Gastrocnemius medialis (tissue), 4 donors: ENCODE measurements around the gene SASH1. TPM values are rescaled to one million over a fixed set of nuclear protein-coding genes. Genes with fewer than 3 reads are reported as not detected.

Experiments
- ATAC-seq, 2 donors: fragments of 150-250 bp; one replicate each; pipeline ENCODE4 v1.9.1; 2016
- DNase-seq, 2 donors: peaks; one replicate each; pipeline ENCODE4 v3.0.0-alpha.2; 2019
- H3K27ac ChIP-seq, 4 donors: fragments of 200-600 bp; sonication (generic); 1 replicate in 1 of 4; 2 replicates in 3 of 4; pipeline ENCODE4 v1.5.1; 2016 to 2018; ENCODE audit warnings: mild to moderate bottlenecking in 2 of 4, moderate library complexity in 1 of 4
- H3K27me3 ChIP-seq, 3 donors: fragments of 200-600 bp; sonication (generic) in 2 of 3; 1 replicate in 1 of 3; 2 replicates in 2 of 3; pipeline versions ENCODE4 v1.5.1 to v1.6.0; 2016 to 2019; ENCODE audit warnings: mild to moderate bottlenecking in 1 of 3, moderate library complexity in 1 of 3
- H3K36me3 ChIP-seq, 2 donors: fragments of 200-600 bp; sonication (generic) in 1 of 2; one replicate each; pipeline ENCODE4 v1.5.1; 2017 to 2018
- H3K4me1 ChIP-seq, 2 donors: fragments of 200-600 bp; sonication (generic) in 1 of 2; one replicate each; pipeline ENCODE4 v1.5.1; 2016 to 2017; ENCODE audit warnings: mild to moderate bottlenecking in 2 of 2
- H3K4me3 ChIP-seq, 4 donors: fragments of 200-600 bp; sonication (generic) in 3 of 4; 1 replicate in 1 of 4; 2 replicates in 3 of 4; pipeline ENCODE4 v1.5.1; 2016 to 2019; ENCODE audit warnings: mild to moderate bottlenecking in 2 of 4
- H3K9me3 ChIP-seq, 3 donors: fragments of 200-600 bp; sonication (generic) in 2 of 3; 1 replicate in 1 of 3; 2 replicates in 2 of 3; pipeline ENCODE4 v1.5.1; 2016 to 2019
- POLR2A ChIP-seq, 2 donors: fragments of 450-650 bp; IDR thresholded peaks; one replicate each; pipeline ENCODE4 v1.6.1; 2017; ENCODE audit warnings: antibody characterized with exemption in 2 of 2, mild to moderate bottlenecking in 2 of 2, moderate library complexity in 2 of 2
- in situ Hi-C, 4 donors: fragments of 200-750 bp; cut with MboI; loops; one replicate each; pipeline versions ENCODE4 v1.15.0 to v1.8.0; 2017; ENCODE audit warnings: low sequenced_read_pairs in 4 of 4
- intact Hi-C: fragments of 100-400 bp; cut with DNase I; formaldehyde crosslinking; loops from one replicate; pipeline ENCODE4 v1.15.1; 2023; ENCODE audit warnings: low total_unique reads
- total RNA-seq, 4 donors: library from RNA; depleted of rRNA; stranded (reverse); fragments of >200 nt; gene quantifications; one replicate each; pipeline versions ENCODE4 v1.1.0 to v1.2.3, GENCODE V29; 2016
- TF ChIP-seq, protein P1 (sequence below), 5 experiments: fragments of 450-650 bp in 3 of 5; fragments of 200-600 bp in 2 of 5; sonication (generic) in 2 of 5; IDR thresholded peaks in 4 of 5; conservative IDR thresholded peaks in 1 of 5; 1 replicate in 4 of 5; 2 replicates in 1 of 5; pipeline ENCODE4 v1.5.1; 2016 to 2019; ENCODE audit warnings: antibody characterized with exemption in 5 of 5, mild to moderate bottlenecking in 3 of 5, moderate library complexity in 3 of 5

The SASH1 gene
- total RNA-seq, 4 donors from 2014 or later, result 28.2 to 42.4 (median 35.4) TPM

DNA sequence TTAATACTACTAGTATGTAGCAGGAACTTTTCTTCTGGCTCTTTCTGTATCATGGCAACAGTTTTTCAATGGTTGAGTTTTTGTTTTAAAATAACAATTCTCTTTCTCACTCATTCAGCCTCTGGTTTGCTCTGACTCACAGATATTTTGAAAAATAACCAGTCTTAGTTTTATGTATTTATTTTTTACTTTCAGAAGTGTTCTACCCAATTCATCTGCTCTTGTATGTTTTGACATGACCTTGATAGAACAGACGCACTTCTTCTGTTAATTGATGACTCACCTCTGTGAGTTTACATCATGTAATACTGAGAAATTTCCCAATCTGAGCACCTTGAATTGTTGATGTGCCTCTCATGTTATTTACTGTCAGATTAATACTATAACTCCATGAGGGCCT, 178.9 kb downstream of the SASH1 start:
- H3K27me3 ChIP-seq, result no peaks in the 10 kb centered on the region
- H3K36me3 ChIP-seq, result peaks cover 0 to 14% of the 10 kb centered on the region in 2 donors
- intact Hi-C loops, result loop anchor here (10.0 kb wide), 1 partner anchor 47 kb away; no protein-coding TSS in a partner anchor
- peak overlapping the region; percentile 66 to 84 (median 76) for H3K27ac ChIP-seq
- no peaks in the 10 kb centered on the region for H3K9me3 ChIP-seq
- ATAC-seq (peak; percentile 40 to 45), DNase-seq (no peak)
- in situ Hi-C loops, result no loop called here
- peaks cover 23 to 45% of the 10 kb centered on the region in 2 donors for H3K4me1 ChIP-seq
- no peak for TF ChIP-seq POLR2A (IDR thresholded peaks at IDR 0.05)
- TF ChIP-seq, protein P1, sequence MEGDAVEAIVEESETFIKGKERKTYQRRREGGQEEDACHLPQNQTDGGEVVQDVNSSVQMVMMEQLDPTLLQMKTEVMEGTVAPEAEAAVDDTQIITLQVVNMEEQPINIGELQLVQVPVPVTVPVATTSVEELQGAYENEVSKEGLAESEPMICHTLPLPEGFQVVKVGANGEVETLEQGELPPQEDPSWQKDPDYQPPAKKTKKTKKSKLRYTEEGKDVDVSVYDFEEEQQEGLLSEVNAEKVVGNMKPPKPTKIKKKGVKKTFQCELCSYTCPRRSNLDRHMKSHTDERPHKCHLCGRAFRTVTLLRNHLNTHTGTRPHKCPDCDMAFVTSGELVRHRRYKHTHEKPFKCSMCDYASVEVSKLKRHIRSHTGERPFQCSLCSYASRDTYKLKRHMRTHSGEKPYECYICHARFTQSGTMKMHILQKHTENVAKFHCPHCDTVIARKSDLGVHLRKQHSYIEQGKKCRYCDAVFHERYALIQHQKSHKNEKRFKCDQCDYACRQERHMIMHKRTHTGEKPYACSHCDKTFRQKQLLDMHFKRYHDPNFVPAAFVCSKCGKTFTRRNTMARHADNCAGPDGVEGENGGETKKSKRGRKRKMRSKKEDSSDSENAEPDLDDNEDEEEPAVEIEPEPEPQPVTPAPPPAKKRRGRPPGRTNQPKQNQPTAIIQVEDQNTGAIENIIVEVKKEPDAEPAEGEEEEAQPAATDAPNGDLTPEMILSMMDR (IDR thresholded peaks at IDR 0.05 in 4 of 5, conservative IDR thresholded peaks at IDR 0.05 in 1 of 5), result no peak
- no peak overlapping the region for H3K4me3 ChIP-seq

DNA sequence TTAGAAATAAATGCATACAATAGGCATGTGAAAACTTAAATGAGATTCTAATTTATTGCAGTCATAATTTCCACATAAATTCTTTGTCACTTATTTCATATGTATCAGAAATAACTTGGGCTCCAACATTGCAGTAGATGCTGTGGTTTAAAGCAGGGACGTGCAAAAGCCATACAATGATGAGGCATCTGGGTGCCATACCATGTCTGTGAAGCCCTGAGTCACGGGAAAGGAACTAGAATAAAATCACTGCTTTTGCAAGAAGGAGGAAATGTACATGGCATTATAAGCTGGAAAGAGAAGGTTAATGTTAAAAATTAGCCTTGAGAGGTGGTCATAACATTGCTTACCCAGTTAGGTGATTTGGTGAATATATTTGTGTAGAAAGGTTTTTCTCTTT, 180.4 kb downstream of the SASH1 start:
- Histone ChIP-seq H3K27ac (peak overlapping the region in 2 of 4 donors; percentile 66 to 84), H3K4me1 (peaks cover 17 to 41% of the 10 kb centered on the region in 2 donors), H3K9me3 (no peaks in the 10 kb centered on the region), H3K4me3 (no peak overlapping the region), H3K36me3 (peaks cover 0 to 22% of the 10 kb centered on the region in 2 donors), H3K27me3 (no peaks in the 10 kb centered on the region)
- intact Hi-C loops (loop anchor here (10.0 kb wide), 1 partner anchor 48 kb away; no protein-coding TSS in a partner anchor), in situ Hi-C loops (no loop called here)
- no peak for DNase-seq
- no peak for ATAC-seq
- no peak for TF ChIP-seq POLR2A (IDR thresholded peaks at IDR 0.05)
- TF ChIP-seq, protein P1 (IDR thresholded peaks at IDR 0.05 in 4 of 5, conservative IDR thresholded peaks at IDR 0.05 in 1 of 5), result no peak

DNA sequence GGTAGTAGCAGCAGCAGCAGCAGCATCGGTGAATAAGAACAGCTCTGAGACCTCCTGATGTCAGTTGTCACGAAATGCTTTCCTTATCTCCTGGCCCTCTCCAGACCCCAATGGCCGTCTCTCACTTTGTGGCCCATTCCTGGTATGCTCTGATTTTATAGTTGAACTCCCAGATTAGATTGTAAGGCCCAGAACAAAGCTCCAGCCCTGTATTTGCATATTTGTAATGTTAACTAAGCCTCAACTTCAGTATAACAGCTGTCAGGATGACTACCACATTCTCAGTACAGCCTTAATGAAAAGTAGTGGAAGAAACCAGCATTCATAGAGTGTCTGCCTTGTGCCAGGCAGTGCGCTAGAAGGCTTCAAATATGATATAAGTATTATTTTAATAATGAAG, 180.9 kb downstream of the SASH1 start:
- peaks cover 0 to 22% of the 10 kb centered on the region in 2 donors for H3K36me3 ChIP-seq
- intact Hi-C loops, result loop anchor here (10.0 kb wide), 1 partner anchor 49 kb away; no protein-coding TSS in a partner anchor
- H3K27ac ChIP-seq, result peak overlapping the region in 3 of 4 donors; percentile 29 to 84 (median 66)
- no peaks in the 10 kb centered on the region for H3K9me3 ChIP-seq
- peaks cover 17 to 36% of the 10 kb centered on the region in 2 donors for H3K4me1 ChIP-seq
- ATAC-seq (no peak), DNase-seq (no peak)
- H3K27me3 ChIP-seq, result no peaks in the 10 kb centered on the region
- no peak for TF ChIP-seq POLR2A (IDR thresholded peaks at IDR 0.05)
- TF ChIP-seq, protein P1 (IDR thresholded peaks at IDR 0.05 in 4 of 5, conservative IDR thresholded peaks at IDR 0.05 in 1 of 5), result no peak
- no peak overlapping the region for H3K4me3 ChIP-seq
- in situ Hi-C loops, result no loop called here

DNA sequence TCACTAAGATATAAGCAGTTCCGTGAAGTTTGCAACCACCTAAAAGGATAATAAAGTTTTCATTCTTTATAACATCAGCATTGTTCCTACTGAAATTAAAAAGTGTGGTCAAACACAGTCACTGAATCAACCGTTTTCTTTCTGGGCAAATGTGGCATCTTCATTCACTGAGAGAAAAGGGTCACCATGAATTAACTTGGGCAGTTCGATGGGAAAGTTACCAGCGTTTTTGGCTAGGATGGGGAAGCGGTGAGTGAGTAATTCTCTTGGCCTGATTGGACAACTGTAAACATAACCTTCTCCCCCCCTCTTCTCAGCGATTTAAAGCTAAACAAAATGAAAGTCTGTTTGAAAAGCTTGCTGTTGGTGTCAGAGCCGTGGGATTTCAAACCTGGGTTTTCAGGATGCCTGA, 181.8 kb downstream of the SASH1 start:
- intact Hi-C loops (loop anchor here (10.0 kb wide), 1 partner anchor 50 kb away; no protein-coding TSS in a partner anchor), in situ Hi-C loops (no loop called here)
- no peaks in the 10 kb centered on the region for H3K9me3 ChIP-seq
- H3K36me3 ChIP-seq, result peaks cover 0 to 21% of the 10 kb centered on the region in 2 donors
- no peak for DNase-seq
- H3K27ac ChIP-seq, result peak overlapping the region; percentile 29 to 53 (median 42)
- no peak overlapping the region for H3K4me3 ChIP-seq
- ATAC-seq, result peak in 1 of 2 donors; percentile 10
- no peaks in the 10 kb centered on the region for H3K27me3 ChIP-seq
- TF ChIP-seq, protein P1 (IDR thresholded peaks at IDR 0.05 in 4 of 5, conservative IDR thresholded peaks at IDR 0.05 in 1 of 5), result no peak
- no peak for TF ChIP-seq POLR2A (IDR thresholded peaks at IDR 0.05)
- H3K4me1 ChIP-seq, result peaks cover 17 to 29% of the 10 kb centered on the region in 2 donors
